OCI-LY3 (cell line): Measurements from ENCODE around the gene RSRP1.

Experiments
- CTCF ChIP-seq: fragments of 200-600, 300-600 bp; sonication (generic); IDR thresholded peaks from 2 replicates; pipeline ENCODE4 v1.5.1; 2014; ENCODE audit warnings: antibody characterized with exemption, low read length, low read depth
- EZH2phosphoT487 ChIP-seq: fragments of 200-600 bp; shearing (Covaris generic); IDR thresholded peaks from 2 replicates; pipeline ENCODE4 v1.6.1; 2018; ENCODE audit warnings: antibody characterized with exemption, mixed run types, low read depth

GRCh38 chr1:25245393-25245792 lies 1.9 kb downstream of the RSRP1 start:
- TF ChIP-seq CTCF (no peak), EZH2phosphoT487 (no peak)
